Smooth muscle cell of the brain vasculature (primary cell): Measurements from ENCODE around the gene CA5A.

Experiments
- DNase-seq: peaks from one replicate; pipeline ENCODE4 v3.0.0-alpha.2; 2012; ENCODE audit warnings: low read depth, low spot score

CA5A gene

DNA sequence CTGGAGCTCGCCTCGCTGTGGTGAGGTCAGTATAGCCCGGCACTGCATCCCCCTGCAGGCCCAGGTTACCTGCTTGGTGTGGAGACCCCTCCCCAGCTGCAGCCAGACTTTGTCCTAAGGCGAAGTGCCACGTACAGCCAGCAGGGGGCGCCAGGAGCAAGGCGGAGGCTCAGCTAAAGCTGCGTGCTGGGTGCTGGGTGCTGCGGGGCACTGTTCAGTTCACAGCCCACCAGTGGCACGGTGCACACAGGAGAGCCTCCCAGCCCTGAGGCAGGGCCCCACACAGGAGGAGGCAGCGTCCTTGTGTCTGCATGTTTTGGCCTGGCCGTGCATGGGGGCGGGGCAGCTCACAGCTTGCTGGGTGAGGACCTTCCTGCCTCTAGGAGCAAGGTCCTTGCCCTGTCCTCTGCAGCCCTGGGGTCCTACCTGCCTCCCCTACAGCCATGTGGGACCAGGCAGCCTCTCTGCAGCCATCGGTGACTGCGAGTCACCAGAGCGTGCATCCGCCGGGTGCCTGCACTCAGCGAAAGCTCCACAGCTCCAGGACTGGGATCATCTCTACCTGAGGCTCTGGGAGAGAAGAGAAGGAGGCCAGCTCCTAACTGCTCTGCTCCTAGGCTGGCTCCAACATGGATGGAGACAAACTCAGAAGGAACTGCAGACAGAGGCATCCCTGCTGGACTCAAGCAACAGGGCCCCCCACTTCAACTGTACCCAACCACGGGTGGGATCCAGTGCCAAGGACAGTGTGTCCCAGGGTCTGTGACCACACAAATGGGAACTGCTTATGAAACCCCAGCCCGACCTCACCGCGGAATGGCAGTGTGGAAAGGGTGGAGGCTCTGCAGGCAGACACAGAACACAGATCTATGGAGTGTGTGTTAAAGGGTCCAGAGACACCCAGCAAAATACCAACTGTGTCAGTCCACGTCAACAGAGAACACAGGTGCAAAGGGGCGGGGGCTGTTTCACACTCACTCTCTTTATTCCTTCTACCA is 86.0 kb downstream of the CA5A start:
- DNase-seq = no peak

DNA sequence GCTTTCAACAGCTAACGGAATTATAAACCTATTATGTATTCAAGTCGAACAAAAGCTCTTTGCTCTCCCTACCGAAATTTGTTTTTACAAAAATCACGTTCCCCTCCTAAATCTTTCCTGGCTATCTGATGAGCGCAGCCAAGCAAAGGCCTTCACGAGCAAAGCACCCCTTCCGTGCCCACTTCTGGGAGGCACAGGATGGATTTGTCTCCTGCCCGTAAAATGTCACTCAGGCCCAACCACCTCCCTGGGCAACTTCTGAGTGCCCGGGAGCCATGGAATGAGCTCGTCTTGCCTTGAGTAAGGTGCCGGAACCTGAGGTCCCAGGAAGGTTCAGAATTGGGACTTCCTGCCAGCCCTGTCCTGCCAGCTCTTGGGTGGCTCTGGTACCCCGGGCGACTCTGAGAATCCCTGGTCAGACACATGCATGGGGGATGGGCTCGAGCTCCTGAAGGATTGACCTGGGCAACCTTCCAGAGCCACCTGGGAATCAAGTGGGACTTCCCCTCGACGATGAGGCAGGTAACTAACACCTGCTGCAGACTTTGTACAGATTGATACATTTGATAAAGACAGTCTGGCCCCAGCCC is 86.8 kb downstream of the CA5A start:
- no peak for DNase-seq

DNA sequence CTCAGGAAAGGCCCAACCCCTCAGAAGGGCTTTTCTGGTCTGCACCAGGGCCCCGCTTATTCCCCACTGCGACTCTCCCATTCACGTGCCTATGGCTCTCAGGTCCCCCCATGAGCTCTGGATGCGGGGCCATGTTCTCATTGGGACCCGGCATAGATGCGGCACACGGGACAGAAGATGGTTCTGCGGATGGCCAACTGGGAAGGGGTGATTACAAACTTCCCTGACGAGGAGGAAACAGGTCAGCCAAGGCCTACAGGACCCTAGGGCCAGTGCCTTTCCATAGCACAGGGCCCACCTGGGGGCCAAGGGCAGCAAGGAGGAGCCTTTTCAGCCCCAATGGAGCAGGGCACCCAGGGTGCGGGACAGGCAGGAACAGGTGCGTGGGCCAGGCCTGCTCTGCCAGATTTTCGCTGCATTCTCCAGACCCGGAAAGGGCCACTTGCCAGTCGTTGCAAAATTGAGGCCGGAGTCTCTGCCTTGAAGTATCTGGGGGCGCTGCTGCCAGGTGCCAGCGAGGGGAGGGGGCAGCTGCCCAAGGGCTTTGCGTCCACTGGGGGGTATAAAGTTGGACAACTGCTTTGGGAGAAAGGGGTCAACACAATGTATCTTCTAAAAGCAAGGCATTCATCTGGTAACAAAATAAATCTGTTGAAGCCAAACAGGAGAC is 87.5 kb downstream of the CA5A start:
- DNase-seq = no peak

DNA sequence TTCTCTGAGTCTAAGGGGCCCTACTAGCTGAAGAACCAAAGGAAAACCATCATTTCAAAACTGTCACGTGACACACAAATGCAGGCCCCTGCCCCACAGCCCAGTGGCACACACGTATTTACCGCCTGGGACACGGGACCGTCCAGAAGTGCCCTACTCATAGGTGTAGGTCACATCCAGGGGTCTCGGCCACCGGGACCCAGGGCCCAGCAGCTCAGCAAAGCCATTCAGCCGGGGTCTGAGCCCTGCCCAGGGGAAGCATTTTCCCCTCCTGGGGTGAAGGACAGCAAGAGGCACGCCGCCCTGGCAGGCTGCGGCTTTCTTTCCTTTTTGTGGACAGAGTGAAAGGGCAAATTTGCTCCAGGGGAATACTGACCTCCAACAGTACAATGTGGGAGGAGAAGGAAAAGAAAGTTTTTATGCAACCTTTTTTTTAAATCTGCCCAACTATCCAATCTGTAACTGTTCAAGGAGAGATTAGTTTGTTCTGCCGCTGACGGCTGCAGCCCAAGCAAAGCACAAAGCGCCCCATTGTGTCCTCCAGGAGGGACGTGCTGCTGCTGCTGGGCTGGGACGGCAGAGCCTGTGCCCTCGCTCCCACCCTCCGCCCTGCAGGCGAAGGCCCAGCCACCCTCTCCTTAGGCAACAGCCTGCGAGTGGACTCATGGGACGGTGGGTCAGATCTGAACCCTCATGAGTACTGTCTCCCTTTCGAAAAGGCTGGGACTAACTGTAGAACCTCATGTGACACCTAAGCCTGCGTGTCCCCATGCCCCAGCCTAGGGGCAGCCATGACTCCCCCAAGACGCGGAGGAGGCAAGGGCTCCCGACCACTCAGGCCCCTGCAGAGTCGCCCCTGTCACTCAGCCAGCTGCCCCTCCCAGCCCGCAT is 88.3 kb downstream of the CA5A start:
- no peak for DNase-seq

DNA sequence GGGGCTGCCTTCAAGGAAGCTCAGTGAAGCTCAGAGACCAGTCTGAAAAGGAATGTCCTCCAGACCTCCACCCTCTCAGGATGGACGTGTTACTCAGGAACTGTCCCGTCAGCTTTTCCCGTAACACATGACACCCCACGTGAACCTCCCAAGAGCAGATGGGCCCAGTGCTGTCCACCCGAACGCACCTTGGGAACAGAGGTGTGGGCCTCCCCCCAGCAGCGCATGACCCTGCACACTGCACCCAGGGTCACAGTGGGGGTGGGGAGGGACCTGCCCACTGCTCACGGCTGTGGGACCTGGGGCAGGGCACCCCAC is 88.9 kb downstream of the CA5A start:
- DNase-seq = no peak

DNA sequence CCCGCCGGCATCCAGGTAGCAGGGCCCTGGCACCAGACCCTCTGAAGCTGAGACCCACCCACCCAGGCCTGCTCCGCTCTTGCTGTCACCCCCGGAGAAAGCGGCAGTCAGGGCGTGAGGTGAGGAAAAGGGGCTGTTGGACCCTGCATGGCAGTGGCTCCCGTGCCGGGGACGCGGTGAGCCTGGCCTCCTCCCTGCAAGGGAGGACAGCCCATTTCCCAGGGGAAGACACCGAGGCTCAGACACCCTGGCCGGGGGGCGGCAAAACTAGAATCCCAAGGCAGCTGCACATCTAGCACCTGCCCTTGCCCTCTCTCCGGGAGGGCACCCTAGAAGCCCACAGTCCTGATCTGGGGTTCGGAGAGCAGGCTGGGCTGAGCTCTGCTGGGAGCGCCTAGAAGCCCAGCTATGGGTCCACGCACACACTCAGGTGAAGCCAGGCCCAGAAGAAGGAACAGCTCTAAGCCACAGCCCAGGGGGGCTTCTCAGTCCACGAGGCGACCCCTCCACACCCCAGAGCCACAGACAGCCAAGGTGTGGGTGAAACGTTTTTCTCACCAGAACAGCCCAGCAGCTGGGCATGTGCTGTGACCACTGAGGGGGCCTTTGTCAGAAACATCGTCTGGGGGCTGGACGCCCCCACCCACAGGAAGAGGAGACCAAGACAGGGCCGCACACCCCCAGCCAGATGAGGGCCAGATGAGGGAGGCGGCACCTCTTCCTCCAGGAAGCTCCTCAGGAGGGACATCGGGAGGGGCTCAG is 89.4 kb downstream of the CA5A start:
- DNase-seq = no peak

DNA sequence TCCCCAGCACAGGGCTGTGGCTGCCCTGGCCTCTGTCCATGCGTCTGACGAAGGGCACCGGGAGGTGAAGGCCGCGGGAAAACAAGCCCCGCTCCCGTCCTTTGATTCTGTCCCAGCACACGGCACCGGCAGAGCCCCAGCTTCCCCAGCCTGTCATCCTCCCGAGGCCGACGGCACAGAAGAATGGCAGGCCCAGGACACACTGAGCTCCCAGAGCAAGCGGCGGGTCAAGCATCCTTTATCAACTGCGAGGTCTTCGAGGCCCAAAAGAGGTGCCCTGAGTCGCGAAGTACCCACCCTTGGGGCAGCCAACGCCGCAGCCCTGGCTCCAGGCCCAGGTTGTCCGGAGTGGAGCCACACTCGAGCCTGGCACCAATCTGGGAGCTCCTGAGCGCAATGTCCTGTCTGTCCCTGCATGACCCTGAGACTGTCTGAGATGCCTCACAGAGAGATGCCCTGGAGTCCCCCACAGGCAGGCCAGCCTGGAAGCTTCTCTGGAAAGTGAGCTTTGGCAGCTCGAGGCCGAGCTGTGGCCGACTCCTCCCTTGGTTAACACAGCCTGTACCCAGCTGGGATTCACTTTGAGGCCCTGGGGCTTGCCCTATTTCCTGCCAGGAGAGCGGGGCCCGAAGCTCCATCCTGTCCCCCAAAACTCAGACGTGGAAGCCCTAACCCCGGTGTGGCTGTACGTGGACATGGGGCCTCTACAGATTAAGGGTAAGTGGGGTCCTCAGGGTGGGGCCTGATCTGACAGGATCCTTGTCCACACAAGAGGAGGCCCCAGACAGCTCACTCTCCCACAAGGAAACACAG is 90.3 kb downstream of the CA5A start:
- DNase-seq = no peak

DNA sequence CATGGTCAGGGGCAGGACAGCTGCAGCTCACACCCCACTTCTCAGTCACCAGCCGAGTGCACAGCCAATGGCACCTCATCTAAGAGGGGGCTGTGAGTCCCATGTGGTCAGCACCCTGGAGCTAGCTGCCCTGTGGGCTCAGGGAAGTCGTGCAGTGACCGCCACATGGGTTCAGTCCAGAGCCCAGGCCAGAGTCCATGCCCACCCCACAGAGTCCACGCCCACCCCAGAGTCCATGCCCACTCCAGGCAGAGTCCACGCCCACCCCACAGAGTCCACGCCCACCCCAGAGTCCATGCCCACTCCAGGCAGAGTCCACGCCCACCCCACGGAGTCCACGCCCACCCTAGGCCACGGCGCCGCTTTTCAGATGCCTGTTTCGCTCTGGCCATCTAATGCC is 91.1 kb downstream of the CA5A start:
- no peak for DNase-seq

DNA sequence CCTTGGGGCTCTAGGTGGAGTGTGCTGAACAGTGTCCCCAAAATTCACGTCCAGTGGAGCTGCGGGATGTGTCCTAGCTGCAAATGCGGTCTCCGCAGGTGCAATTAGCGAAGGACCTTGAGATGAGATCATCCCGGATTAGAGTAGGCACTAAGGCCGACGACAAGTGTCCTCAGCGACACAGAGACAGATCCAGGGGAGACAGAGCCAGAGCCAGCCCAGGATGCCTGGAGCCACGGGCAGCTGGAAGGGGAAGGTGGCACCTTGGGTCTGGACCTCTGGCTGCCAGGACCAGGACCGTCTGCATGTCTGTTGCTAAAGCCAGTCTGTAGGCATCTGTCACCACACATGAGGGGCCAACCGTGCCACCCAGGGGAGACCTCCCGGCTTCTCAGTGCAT is 91.5 kb downstream of the CA5A start:
- DNase-seq = no peak

DNA sequence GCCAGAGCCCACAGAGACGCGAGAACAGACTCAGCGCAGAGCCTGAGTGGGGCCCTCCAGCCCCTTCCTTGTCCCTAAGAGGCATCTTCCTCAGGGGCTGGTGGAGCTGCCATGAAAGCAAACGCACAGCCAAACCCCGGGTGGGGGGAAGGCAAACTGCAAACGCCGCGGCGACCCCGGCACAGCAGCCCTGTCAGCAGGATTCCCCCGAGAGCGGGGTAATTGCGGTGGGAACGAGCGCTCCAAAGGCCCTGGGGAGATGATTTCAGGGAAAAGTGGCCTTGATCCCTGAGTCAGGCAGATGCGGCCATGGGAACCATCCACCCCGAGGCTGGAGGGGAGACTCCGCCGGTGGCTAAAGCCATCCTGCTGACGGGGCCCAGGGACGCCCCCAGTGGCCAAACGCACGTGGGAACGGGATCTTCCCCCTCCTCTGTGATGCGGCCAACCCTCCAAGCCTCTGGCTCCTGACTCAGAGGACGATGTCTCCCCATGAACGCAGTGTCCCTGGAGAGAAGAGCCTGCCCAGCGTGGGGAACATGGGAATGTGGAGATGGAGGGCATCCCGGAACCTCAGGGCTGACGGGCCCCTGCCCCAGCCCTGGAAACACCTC is 92.1 kb downstream of the CA5A start:
- DNase-seq = no peak

DNA sequence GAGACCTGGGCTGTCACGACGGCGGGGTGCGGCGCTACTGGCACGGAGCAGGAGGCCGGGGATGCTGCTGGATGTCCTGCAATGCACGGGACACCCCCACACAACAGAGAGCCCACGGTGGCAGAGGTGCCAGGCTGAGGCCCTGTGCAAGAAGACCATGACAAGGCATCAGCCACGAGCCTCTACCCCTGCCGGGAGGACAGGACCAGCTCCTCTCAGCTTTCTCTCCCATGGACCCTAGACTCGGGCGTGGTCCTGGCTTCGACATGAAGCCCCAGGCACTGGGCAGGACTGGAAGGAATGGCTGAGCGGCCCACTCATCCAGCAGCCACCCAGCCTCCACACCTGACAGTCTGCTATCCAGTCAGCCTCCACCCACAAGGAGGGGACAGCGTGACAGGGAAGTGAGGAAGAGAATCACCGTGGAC is 92.6 kb downstream of the CA5A start:
- no peak for DNase-seq

DNA sequence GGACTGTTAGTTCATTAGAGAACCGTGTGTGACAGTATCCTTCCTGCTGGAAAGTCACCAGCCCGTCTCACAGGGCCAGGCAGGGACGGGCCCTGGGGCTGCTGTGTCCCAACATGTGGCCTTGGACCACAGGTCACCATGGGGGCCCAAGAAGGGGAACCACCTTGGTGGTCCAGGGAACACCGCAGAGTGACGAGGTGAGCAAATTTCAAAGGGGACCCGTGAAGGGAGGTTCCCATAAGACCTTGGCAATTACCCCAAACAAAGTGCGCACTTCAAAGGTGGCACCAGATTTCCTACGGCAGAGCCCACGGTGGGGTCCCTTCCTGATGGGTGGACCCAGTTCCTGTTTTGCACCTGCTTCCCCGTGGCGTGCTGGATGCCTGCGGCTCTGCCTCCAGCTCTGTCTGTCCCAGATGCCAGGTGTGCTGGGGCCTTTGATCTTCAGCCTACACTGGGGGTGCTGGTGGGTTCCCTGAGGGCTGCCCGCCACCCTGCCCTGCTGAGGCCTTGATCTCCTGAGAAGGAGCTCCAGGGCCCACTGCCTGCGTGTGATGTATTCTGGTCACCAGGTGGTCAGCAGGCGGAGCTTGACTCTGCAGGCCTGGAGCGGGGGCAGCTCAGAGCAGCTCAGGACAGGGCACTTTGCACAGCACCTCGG is 94.0 kb downstream of the CA5A start:
- DNase-seq = no peak

DNA sequence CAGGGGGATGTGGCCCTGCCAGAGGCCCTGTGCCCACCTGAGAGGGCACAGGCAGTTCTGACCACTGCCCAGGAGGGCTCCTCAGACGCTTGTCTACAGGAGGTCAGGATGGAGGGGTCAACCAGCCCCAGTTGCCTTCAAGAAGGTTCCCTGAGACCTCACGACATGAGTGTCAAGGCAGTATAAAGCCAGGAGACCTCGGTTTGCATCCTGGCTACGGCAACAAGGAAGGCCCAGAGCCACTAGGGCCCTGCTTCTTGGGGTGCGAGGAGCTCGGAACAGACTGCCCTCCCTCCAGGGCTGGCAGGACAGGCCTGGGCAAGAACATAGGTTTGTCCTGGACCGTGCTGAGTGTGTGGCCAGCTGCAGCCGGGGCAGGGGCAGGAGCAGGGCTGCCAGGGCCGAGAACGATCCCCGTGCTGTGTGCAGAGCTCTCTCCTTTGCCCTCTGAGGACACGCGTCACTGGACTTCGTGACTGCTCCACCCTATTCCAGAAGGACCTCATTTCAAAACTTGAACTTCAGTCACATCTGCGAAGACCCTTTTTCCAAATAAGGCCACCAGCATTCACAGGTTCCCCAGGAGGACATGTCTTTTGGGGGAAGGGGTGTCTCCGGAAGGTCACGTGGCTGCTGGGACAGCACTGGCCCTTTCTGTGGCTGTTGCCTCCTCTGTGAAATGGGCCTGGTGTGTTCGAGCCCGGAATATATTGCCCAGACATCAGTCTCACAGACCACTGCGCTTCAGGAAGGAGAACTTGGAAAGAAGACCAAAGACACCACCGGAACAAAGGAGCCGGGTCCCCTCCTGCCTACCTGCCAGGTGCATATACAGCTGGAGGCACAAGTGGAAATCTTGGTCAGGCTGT is 94.8 kb downstream of the CA5A start:
- no peak for DNase-seq

DNA sequence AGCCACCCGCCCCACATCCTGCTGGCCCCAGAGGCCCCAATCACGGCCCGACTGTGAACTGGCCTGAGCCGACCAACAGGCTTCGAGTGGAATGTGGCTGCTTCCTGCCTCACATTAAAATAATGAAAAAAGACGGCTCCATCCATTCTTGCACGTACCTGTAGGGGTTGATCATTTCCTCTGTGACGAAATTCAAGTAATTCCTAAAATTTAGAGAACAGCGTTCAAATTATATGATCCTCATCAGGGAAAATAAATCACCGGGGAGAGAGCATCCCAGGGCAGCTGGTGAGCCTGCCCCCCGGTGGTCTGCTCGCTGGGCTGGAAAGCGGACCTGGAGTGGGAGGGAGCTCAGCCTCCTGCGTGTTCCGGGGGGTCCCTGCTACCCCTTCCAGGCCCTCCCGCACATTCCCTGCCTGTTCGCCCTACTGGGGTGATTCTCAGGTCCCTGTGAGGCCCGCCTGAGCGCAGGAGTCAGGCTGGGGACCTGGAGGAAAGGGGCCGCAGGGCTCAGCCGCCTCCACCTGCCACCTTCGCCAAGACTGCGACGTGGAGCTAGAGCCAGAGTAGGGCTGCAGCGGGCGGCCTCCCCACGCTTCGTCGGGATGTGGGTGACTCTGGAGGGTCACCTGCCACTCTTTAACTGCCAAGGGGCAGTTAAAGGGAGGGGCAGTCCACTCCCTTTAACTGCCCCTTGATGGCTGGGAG is 95.9 kb downstream of the CA5A start:
- DNase-seq = no peak

DNA sequence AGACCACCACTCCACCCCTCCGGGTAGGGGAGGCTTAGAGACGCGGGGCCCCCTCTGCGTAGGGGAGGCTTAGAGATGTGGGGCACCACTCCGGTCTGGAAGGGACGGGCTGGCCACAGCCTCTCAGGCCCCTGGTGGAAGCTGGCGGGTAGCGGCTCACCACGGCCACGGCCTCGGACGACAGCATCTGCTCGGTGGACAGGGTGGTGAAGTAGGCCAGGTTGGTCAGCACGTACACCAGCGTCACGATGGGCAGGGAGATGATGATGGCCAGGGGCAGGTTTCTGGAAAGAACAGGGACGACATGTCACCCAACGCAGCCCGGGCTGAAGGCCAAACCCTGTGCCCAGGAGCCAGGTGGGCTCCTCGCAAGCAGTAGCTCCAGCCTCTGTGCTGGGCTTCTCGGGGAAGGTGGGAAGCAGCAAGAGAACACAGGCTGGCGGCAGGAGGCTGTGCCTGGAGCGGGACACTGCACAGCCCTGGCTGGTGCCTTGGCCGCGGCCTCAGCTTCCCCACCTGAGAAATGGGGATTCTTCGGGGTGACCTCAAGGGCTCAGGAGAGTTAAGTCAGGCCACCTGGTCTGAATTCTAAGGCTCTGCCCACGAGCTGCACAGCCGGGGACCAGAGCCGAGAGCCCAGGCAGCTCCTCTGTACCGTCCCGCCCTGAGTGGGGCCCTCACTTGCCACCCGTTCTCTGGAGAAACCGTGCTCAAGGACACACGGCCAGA is 96.6 kb downstream of the CA5A start:
- no peak for DNase-seq

DNA sequence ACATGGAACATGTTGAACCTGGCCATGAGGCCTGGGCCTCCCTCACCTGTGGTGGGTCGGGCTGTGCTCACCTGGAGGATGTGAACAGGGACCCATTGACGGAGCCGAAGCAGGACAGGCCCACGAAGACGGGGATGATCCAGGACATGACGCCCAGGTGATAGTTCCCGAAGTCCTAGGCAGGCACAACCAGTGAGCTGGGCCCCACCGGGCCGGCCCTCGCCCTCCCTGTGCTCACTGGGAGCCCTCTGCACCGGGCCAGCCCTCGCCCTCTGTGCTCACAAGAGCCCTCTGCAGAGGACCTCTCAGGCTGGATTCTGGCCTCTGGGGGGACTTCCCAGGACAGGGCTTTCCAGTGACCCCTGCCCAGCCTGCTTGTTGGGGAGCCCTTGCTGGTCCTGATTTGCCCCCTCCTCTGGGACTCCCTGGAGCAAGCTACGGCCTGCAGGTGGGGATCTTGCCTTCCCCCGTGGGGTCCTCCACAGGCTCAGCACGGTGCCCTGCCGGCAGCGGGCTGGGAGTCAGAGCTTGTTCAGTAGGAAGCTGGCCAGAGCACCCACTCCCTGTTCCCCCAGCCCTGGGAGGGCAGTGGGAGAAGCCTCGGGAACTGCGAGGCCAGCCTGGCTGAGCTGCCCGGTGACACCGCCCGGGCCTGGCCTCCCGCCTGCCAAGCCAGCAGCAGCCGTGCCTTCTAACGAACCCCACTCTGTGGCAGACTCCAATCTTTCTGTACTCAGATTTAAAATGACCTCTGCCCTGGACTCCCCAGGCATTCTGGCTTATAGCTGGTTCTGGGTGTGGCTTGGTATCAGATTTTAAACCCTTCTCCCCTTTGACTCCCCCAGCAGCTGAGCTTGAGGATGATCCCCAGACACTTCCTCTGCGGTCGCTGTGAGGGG is 97.4 kb downstream of the CA5A start:
- no peak for DNase-seq
